K562 (cell line): ENCODE data around the gene PNPLA4.

Experiments
- ELF4 ChIP-seq: fragments of 450-650 bp; formaldehyde crosslinking; IDR thresholded peaks from 2 replicates; pipeline ENCODE4 v1.4.0; 2022; ENCODE audit warnings: missing genetic modification characterization
- NFE2L1 ChIP-seq: fragments of 450-650 bp; IDR thresholded peaks from 2 replicates; pipeline ENCODE4 v1.6.1; 2016; ENCODE audit warnings: missing genetic modification characterization, low read depth, mild to moderate bottlenecking, missing compliant biosample characterization, moderate library complexity, borderline replicate concordance
- POLR2A ChIP-seq: fragments of 450-650 bp; conservative IDR thresholded peaks from 2 replicates; pipeline ENCODE4 v1.6.1; 2016
- RCOR1 ChIP-seq, 2 experiments: IDR thresholded peaks; 2 replicates each; pipeline ENCODE4 v1.6.1; 2012; ENCODE audit warnings: low read depth in 2 of 2, low read length in 2 of 2, borderline replicate concordance in 1 of 2, improper control_type of control experiment in 1 of 2
- TAF1 ChIP-seq: IDR thresholded peaks from 2 replicates; pipeline ENCODE4 v1.6.1; 2011; ENCODE audit warnings: mild to moderate bottlenecking, low read length, moderate library complexity; ENCODE audit not compliant: insufficient read depth, control insufficient read depth, severe bottlenecking; ENCODE audit errors: extremely low read depth
- ZNF12 ChIP-seq: sonication (generic); formaldehyde crosslinking; IDR thresholded peaks from 2 replicates; pipeline ENCODE4 v1.4.0; 2020; ENCODE audit warnings: mild to moderate bottlenecking, missing genetic modification reagents
- TF ChIP-seq, protein P1 (sequence below), 3 experiments: IDR thresholded peaks in 2 of 3; conservative IDR thresholded peaks in 1 of 3; 2 replicates each; pipeline ENCODE4 v1.5.1; 2011 to 2012; ENCODE audit warnings: low read length in 3 of 3, mild to moderate bottlenecking in 3 of 3, control low read depth in 2 of 3, improper control_type of control experiment in 1 of 3, inconsistent platforms in 1 of 3, low read depth in 1 of 3, mixed read lengths in 1 of 3, moderate library complexity in 1 of 3; ENCODE audit not compliant: insufficient read depth in 2 of 3

DNA sequence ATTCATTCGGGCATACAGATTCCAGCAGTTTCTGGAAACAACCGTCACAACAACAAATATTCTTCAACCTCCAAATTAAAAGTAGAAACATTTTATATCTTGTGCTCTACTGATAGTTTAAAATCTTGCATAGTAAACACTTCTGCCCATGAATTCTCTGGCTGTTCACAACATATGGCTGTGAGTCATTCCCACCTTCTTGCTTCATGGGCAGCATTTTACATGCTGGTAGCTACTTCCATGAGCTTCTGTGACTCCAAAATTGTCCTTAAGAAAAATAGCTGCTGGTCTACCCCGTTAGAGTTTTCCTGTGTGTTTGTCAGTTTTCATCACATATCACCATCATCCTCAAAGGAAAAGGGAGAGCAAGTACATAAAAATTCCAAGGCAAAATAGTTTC, 22.7 kb downstream of the PNPLA4 start:
- TF ChIP-seq POLR2A (no peak), RCOR1 (IDR thresholded peaks at IDR 0.05; ENCODE audit: borderline replicate concordance in 1 of 2, low read depth in 2 of 2, low read length in 2 of 2) (no peak), ZNF12 (CRISPR knock-in tag) (no peak), ELF4 (CRISPR knock-in tag) (no peak), TAF1 (no peak), NFE2L1 (no peak)
- TF ChIP-seq, protein P1, sequence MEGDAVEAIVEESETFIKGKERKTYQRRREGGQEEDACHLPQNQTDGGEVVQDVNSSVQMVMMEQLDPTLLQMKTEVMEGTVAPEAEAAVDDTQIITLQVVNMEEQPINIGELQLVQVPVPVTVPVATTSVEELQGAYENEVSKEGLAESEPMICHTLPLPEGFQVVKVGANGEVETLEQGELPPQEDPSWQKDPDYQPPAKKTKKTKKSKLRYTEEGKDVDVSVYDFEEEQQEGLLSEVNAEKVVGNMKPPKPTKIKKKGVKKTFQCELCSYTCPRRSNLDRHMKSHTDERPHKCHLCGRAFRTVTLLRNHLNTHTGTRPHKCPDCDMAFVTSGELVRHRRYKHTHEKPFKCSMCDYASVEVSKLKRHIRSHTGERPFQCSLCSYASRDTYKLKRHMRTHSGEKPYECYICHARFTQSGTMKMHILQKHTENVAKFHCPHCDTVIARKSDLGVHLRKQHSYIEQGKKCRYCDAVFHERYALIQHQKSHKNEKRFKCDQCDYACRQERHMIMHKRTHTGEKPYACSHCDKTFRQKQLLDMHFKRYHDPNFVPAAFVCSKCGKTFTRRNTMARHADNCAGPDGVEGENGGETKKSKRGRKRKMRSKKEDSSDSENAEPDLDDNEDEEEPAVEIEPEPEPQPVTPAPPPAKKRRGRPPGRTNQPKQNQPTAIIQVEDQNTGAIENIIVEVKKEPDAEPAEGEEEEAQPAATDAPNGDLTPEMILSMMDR (IDR thresholded peaks at IDR 0.05 in 2 of 3, conservative IDR thresholded peaks at IDR 0.05 in 1 of 3; ENCODE audit: insufficient read depth in 2 of 3, low read depth in 1 of 3, low read length in 3 of 3), result no peak
